ENCODE results near the gene GLIPR2.
"Not testable (repeated sequence)": the region's sequence is repeated elsewhere in the genome, so short reads cannot be mapped to it uniquely, and the experiment has no call there.

Gene GLIPR2

DNA sequence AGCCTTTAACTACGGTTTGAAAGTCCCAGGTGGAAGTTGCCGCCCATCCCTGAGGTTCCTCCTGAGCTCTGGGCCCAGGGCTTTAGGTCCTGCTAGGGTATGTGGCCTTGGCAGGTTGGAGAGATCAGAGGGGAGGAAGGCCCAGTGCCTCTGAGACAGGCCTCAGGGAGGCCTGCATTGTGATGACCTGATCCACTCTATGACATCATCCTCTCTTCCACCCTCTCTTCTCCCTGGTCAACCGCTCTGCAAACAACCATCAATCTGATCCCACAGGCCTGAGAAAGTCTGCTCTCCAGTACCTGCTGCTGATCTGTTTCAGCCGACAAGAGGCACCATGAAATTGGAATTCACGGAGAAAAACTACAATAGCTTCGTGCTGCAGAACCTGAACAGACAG is 32.6 kb downstream of the GLIPR2 start, which contains the start of gene CCIN:
Gene CCIN (plus strand): TSS at position 223 of the 400 bp plus-strand sequence. CDS start 115 bp downstream, at position 338.
- no peak for TF ChIP-seq ZFX (IDR thresholded peaks at IDR 0.05; ENCODE audit: borderline replicate concordance)
- TF ChIP-seq, protein P1, sequence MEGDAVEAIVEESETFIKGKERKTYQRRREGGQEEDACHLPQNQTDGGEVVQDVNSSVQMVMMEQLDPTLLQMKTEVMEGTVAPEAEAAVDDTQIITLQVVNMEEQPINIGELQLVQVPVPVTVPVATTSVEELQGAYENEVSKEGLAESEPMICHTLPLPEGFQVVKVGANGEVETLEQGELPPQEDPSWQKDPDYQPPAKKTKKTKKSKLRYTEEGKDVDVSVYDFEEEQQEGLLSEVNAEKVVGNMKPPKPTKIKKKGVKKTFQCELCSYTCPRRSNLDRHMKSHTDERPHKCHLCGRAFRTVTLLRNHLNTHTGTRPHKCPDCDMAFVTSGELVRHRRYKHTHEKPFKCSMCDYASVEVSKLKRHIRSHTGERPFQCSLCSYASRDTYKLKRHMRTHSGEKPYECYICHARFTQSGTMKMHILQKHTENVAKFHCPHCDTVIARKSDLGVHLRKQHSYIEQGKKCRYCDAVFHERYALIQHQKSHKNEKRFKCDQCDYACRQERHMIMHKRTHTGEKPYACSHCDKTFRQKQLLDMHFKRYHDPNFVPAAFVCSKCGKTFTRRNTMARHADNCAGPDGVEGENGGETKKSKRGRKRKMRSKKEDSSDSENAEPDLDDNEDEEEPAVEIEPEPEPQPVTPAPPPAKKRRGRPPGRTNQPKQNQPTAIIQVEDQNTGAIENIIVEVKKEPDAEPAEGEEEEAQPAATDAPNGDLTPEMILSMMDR (IDR thresholded peaks at IDR 0.05): no peak
- no peak within 1 kb of the TSS for H3K27ac ChIP-seq

DNA sequence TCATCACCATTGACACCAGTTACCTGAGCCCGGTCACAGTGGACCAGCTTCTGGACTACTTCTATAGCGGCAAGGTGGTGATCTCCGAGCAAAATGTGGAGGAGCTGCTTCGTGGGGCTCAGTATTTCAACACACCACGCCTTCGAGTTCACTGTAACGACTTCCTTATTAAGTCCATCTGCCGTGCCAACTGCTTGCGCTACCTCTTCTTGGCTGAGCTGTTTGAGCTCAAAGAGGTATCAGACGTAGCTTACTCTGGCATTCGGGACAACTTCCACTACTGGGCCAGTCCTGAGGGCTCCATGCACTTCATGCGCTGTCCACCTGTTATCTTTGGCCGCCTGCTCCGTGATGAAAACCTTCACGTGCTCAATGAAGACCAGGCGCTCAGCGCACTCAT is 33.2 kb downstream of the GLIPR2 start:
- H3K27ac ChIP-seq: no peak overlapping the region
- TF ChIP-seq, protein P1 (IDR thresholded peaks at IDR 0.05): no peak
- TF ChIP-seq ZFX (IDR thresholded peaks at IDR 0.05; ENCODE audit: borderline replicate concordance): no peak

DNA sequence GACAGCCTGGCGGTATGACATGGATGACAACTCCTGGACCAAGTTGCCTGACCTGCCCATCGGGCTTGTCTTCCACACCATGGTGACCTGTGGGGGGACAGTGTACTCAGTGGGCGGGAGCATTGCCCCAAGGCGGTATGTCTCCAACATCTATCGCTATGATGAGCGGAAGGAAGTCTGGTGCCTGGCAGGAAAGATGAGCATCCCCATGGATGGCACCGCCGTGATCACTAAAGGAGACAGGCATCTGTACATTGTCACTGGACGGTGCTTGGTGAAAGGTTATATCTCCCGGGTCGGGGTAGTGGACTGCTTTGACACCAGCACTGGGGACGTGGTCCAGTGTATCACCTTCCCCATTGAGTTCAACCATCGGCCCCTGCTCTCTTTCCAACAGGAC is 34.0 kb downstream of the GLIPR2 start:
- H3K27ac ChIP-seq: no peak overlapping the region
- TF ChIP-seq, protein P1 (IDR thresholded peaks at IDR 0.05): no peak

DNA sequence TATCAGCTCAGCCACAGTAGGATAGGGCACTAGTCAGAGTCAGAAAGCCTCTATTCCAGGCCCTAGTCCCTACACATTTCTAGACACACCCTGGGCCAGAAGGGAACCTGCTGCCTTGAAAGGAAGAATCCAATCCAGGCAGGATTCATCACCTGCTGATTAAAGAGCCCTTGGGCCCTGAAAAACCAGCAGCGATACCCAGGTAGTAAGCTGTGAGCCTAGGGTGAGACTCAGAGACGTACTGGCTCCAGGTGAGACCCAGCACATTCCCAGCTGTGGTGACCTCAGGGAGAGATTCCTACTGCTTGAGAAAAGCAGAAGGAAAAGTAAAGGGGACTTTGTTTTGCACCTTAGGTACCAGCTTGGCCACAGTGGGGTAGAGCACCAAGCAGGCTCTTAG is 37.3 kb downstream of the GLIPR2 start:
- TF ChIP-seq, protein P1 (IDR thresholded peaks at IDR 0.05): no peak
- no peak for TF ChIP-seq ZFX (IDR thresholded peaks at IDR 0.05; ENCODE audit: borderline replicate concordance)

DNA sequence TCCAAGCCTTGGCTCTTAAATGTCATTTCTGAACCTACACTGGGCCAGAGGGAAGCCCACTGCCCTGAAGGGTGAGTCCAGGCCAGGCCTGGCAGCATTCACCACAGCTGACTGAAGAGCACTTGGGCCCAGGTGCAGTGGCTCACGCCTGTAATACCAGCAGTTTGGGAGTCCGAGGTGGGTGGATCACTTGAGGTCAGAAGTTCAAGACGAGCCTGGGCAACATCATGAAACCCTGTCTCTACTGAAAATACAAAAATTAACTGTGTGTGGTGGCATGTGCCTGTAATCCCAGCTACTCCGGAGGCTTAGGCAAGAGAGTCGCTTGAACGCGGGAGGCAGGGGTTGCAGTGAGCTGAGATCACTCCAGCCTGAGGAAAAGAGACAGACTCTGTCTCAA is 37.7 kb downstream of the GLIPR2 start:
- TF ChIP-seq, protein P1 (IDR thresholded peaks at IDR 0.05): no peak
- TF ChIP-seq ZFX (IDR thresholded peaks at IDR 0.05; ENCODE audit: borderline replicate concordance): no peak
- H3K27ac ChIP-seq: no peak overlapping the region

More for the DNA sequence above, 37.3 kb downstream of the GLIPR2 start:
- H3K27ac ChIP-seq: no peak overlapping the region

DNA sequence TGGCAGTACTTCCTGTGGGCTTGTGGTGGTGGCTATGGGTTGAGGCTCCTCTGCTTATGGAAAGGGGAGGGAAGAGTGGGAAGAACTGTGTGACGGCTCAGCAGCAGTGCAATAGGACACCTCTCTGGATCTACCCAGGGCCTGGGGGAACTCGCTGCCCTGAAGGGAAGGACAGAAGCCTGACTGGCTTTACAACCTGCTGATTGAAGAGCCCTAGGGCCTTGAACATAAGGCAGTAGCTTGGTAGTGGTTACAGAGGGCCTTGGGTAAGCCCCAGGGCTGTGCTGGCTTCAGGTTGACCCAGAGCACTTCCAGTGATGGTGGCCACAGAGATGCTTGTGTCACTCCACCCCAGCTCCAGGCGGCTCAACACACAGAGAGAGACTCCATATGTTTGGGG is 38.2 kb downstream of the GLIPR2 start:
- H3K27ac ChIP-seq: no peak overlapping the region
- TF ChIP-seq ZFX (IDR thresholded peaks at IDR 0.05; ENCODE audit: borderline replicate concordance): no peak

DNA sequence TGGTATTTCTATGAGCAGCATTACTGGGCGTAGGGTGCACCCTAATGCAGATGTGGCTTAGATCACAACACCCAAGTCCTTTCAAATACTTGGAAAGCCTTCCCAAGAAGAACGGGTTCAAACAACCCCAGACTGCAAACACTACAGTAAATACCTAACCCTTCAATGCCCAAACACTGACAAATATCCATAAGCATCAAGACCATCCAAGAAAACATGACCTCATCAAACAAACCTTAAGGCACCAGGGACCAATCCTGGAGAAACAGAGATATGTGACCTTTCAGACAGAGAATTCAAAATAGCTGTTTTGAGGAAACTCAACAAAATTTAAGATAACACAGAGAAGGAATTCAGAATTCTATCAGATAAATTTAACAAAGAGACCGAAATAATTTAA is 38.7 kb downstream of the GLIPR2 start:
- not testable (repeated sequence) for H3K27ac ChIP-seq

DNA sequence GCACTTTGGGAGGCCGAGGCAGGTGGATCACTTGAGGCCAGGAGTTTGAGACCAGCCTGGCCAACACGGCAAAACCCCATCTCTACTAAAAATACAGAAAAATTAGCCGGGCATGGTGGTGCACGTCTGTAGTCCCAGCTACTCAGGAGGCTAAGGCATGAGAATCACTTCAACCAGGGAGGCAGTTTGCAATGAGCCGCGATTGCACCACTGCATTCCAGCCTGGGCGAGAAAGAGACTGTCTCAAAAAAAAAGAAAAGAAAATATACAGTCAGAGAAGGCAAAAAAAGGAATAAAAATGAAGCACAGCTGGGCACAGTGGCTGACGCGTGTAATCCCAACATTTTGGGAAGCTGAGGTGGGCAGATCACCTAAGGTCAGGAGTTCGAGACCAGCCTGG is 40.0 kb downstream of the GLIPR2 start:
- H3K27ac ChIP-seq: not testable (repeated sequence)

DNA sequence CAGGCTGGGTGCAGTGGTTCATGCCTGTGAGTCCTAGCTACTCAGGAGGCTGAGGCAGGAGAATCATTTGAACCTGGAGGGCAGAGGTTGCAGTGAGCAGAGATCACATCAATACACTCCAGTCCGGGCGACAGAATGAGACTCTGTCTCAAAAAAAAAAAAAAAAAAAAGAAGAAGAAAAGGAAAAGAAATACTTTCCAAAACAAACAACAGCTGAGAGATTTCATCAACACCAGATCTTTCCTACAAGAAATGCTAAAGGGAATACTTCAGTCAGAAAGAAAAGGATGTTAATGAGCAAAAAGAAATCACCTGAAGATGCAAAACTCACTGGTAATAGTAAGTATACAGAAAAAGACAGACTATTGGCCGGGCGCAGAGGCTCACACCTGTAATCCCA is 41.0 kb downstream of the GLIPR2 start:
- no peak overlapping the region for H3K27ac ChIP-seq
- no peak for TF ChIP-seq ZFX (IDR thresholded peaks at IDR 0.05; ENCODE audit: borderline replicate concordance)
- TF ChIP-seq, protein P1 (IDR thresholded peaks at IDR 0.05): no peak

DNA sequence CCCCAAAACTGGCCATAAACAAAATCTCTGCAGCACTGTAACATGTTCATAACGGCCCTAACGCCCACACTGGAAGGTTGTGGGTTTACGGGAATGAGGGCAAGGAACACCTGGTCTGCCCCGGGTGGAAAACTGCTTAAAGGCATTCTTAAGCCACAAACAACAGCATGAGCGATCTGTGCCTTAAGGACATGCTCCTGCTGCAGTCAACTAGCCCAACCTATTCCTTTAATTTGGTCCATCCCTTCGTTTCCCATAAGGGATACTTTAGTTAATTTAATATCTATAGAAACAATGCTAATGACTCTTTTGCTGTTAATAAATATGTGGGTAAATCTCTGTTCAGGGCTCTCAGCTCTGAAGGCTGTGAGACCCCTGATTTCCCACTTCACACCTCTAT is 43.7 kb downstream of the GLIPR2 start:
- not testable (repeated sequence) for H3K27ac ChIP-seq

Measured in 22Rv1 (cell line).